ENCODE results near the gene VDR.

GRCh38 chr12:47801170-47801903 is 103.5 kb downstream of the VDR start:
- TF ChIP-seq CTCF (IDR thresholded peaks at IDR 0.05) (no peak), POLR2A (IDR thresholded peaks at IDR 0.05) (no peak)

Measured in suprapubic skin (tissue), 3 donors.